Measurements from ENCODE around the gene CYSRT1.

DNA sequence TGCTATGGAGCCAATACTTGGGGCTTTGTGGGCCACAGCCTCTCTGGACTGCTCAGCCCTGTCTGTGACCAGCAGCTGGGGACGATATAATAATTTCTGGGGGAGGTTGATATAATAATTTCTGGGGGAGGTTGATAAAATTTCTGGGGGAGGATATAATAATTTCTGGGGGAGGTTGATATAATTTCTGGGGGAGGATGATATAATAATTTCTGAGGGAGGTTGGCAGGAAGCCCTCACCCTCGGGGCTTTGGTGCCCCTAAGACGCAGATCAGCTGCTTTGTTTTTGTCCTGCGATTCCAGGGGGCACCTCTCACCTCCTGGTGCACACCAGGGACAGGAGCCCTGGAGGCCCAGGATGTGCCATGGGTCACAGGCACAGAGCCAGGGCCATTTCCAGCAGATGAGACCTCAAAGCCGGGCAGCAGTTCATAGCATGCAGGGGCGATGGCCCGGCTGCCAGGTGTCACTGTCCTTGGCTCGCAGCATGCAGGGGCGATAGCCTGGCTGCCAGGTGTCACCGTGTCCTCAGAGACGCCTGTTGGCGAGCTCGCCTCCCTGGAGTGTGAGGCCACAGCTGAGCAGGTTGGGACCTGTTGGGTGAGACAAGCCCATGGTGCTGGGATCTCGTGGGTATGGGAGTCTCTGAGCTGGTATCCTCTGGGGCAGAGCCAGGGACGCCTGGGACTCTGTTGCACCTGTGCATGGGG lies 48.8 kb downstream of the CYSRT1 start:
- TF ChIP-seq POLR2A (IDR thresholded peaks at IDR 0.05; ENCODE audit: low read depth, low read length) = no peak
- TF ChIP-seq, protein P1, sequence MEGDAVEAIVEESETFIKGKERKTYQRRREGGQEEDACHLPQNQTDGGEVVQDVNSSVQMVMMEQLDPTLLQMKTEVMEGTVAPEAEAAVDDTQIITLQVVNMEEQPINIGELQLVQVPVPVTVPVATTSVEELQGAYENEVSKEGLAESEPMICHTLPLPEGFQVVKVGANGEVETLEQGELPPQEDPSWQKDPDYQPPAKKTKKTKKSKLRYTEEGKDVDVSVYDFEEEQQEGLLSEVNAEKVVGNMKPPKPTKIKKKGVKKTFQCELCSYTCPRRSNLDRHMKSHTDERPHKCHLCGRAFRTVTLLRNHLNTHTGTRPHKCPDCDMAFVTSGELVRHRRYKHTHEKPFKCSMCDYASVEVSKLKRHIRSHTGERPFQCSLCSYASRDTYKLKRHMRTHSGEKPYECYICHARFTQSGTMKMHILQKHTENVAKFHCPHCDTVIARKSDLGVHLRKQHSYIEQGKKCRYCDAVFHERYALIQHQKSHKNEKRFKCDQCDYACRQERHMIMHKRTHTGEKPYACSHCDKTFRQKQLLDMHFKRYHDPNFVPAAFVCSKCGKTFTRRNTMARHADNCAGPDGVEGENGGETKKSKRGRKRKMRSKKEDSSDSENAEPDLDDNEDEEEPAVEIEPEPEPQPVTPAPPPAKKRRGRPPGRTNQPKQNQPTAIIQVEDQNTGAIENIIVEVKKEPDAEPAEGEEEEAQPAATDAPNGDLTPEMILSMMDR (IDR thresholded peaks at IDR 0.05; ENCODE audit: extremely low read depth in 1 of 2, insufficient read depth in 1 of 2, low read depth in 1 of 2, low read length in 2 of 2) = no peak
- TF ChIP-seq, protein P2, sequence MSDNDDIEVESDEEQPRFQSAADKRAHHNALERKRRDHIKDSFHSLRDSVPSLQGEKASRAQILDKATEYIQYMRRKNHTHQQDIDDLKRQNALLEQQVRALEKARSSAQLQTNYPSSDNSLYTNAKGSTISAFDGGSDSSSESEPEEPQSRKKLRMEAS (IDR thresholded peaks at IDR 0.05; ENCODE audit: insufficient read depth, insufficient read length) = no peak
